GM19455 (cell line): ENCODE measurements around the gene NKX6-2.
"Not testable (repeated sequence)": the region's sequence is repeated elsewhere in the genome, so short reads cannot be mapped to it uniquely, and the experiment has no call there.

Experiments
- ATAC-seq: cut with Tn5 transposase; IDR thresholded peaks from one replicate; pipeline ENCODE4 v1.9.1; 2021; ENCODE audit not compliant: unreplicated experiment

NKX6-2 gene

GRCh38 chr10:132798403-132798802 lies 12.5 kb upstream of the NKX6-2 start:
- ATAC-seq, result no peak

- ATAC-seq, result not testable (repeated sequence)
These were observed 12.0 kb upstream of the NKX6-2 start for GRCh38 chr10:132797986-132798385.

- no peak for ATAC-seq
These were observed 10.9 kb upstream of the NKX6-2 start for GRCh38 chr10:132796846-132797245.

- no peak for ATAC-seq
These were observed 8.2 kb upstream of the NKX6-2 start for GRCh38 chr10:132793871-132794849.

- ATAC-seq, result no peak
These were observed 7.3 kb upstream of the NKX6-2 start for GRCh38 chr10:132793213-132793612.

GRCh38 chr10:132792796-132793195 lies 6.8 kb upstream of the NKX6-2 start:
- no peak for ATAC-seq

GRCh38 chr10:132792099-132792498 lies 6.2 kb upstream of the NKX6-2 start:
- ATAC-seq, result not testable (repeated sequence)

GRCh38 chr10:132790934-132791829 lies 5.2 kb upstream of the NKX6-2 start:
- no peak for ATAC-seq

GRCh38 chr10:132790470-132790869 lies 4.5 kb upstream of the NKX6-2 start:
- no peak for ATAC-seq

- ATAC-seq, result no peak
These were observed 3.8 kb upstream of the NKX6-2 start for GRCh38 chr10:132789659-132790148.

- no peak for ATAC-seq
These were observed 2.9 kb upstream of the NKX6-2 start for GRCh38 chr10:132788831-132789219.

- ATAC-seq, result no peak
These were observed 2.4 kb upstream of the NKX6-2 start for GRCh38 chr10:132788180-132788830.

- no peak for ATAC-seq
These were observed 1.7 kb upstream of the NKX6-2 start for GRCh38 chr10:132787495-132788179.

GRCh38 chr10:132786884-132787494 lies 1.0 kb upstream of the NKX6-2 start:
- no peak for ATAC-seq

- ATAC-seq, result no peak
These were observed 533 bp upstream of the NKX6-2 start for GRCh38 chr10:132786476-132786883.

GRCh38 chr10:132784866-132785722 lies 853 bp downstream of the NKX6-2 start:
- no peak for ATAC-seq

- no peak for ATAC-seq
These were observed 1.7 kb downstream of the NKX6-2 start for GRCh38 chr10:132783940-132784865.
